Dermis microvascular lymphatic vessel endothelial cell (primary cell): ENCODE measurements around the gene GRB10. TPM values are rescaled to one million over a fixed set of nuclear protein-coding genes. Genes with fewer than 3 reads are reported as not detected.

Experiments
- DNase-seq, 2 donors: peaks; one replicate each; pipeline versions ENCODE4 v3.0.0 to v3.0.0-alpha.2; 2010; ENCODE audit warnings: low read depth in 2 of 2
- total RNA-seq: library from RNA; depleted of rRNA; stranded (reverse); fragments of >200 nt; gene quantifications from 2 replicates; pipeline ENCODE4 v1.2.1, GENCODE V29; 2014

GRB10 gene
- total RNA-seq, 1 donor from 2014 or later = 98.5 TPM

GRCh38 chr7:50657341-50657873, 125.3 kb downstream of the GRB10 start:
- peak in 1 of 2 donors; percentile 69 for DNase-seq

- DNase-seq = peak; percentile 30 to 68
These were observed 126.4 kb downstream of the GRB10 start for GRCh38 chr7:50656141-50656895.

- DNase-seq = no peak
These were observed 127.2 kb downstream of the GRB10 start for GRCh38 chr7:50655490-50655889.

- no peak for DNase-seq
These were observed 127.7 kb downstream of the GRB10 start for GRCh38 chr7:50655020-50655419.

- DNase-seq = peak in 1 of 2 donors; percentile 58
These were observed 128.7 kb downstream of the GRB10 start for GRCh38 chr7:50653981-50654425.

- DNase-seq = no peak
These were observed 129.4 kb downstream of the GRB10 start for GRCh38 chr7:50653126-50653864.

- DNase-seq = no peak
These were observed 130.1 kb downstream of the GRB10 start for GRCh38 chr7:50652400-50653125.

GRCh38 chr7:50651271-50651989, 131.3 kb downstream of the GRB10 start:
- no peak for DNase-seq

- DNase-seq = no peak
These were observed 132.5 kb downstream of the GRB10 start for GRCh38 chr7:50650057-50650664.

GRCh38 chr7:50649259-50649885, 133.3 kb downstream of the GRB10 start:
- DNase-seq = no peak

GRCh38 chr7:50648570-50649169, 134.0 kb downstream of the GRB10 start:
- DNase-seq = peak in 1 of 2 donors; percentile 36

- DNase-seq = no peak
These were observed 134.6 kb downstream of the GRB10 start for GRCh38 chr7:50648076-50648475.

GRCh38 chr7:50647286-50647980, 135.3 kb downstream of the GRB10 start:
- DNase-seq = no peak

GRCh38 chr7:50646069-50646468, 136.6 kb downstream of the GRB10 start:
- DNase-seq = no peak

GRCh38 chr7:50645186-50645585, 137.5 kb downstream of the GRB10 start:
- no peak for DNase-seq

- DNase-seq = no peak
These were observed 138.1 kb downstream of the GRB10 start for GRCh38 chr7:50644586-50644985.

- DNase-seq = no peak
These were observed 138.6 kb downstream of the GRB10 start for GRCh38 chr7:50644114-50644513.

- no peak for DNase-seq
These were observed 141.0 kb downstream of the GRB10 start for GRCh38 chr7:50641442-50642405.
